WTC11 (cell line): ENCODE results near the gene ATP8B4.

Experiments
- ESRRA ChIP-seq: sonication (generic); formaldehyde crosslinking; IDR thresholded peaks from 2 replicates; pipeline ENCODE4 v1.8.1; 2022; ENCODE audit warnings: mild to moderate bottlenecking, missing genetic modification reagents, borderline replicate concordance
- FOXJ3 ChIP-seq: sonication (generic); formaldehyde crosslinking; IDR thresholded peaks from 2 replicates; pipeline ENCODE4 v1.9.0; 2021; ENCODE audit warnings: missing genetic modification reagents, mild to moderate bottlenecking, borderline replicate concordance
- JUN ChIP-seq: sonication (generic); formaldehyde crosslinking; IDR thresholded peaks from 2 replicates; pipeline ENCODE4 v1.8.0; 2023; ENCODE audit warnings: mild to moderate bottlenecking, missing genetic modification reagents
- NR1H2 ChIP-seq: sonication (generic); formaldehyde crosslinking; IDR thresholded peaks from 2 replicates; pipeline ENCODE4 v1.9.0; 2021; ENCODE audit warnings: mild to moderate bottlenecking, moderate library complexity, missing genetic modification reagents
- PREB ChIP-seq: sonication (generic); formaldehyde crosslinking; IDR thresholded peaks from 2 replicates; pipeline ENCODE4 v1.8.1; 2022; ENCODE audit warnings: mild to moderate bottlenecking, missing genetic modification reagents, moderate library complexity, borderline replicate concordance
- TCF7 ChIP-seq: sonication (generic); formaldehyde crosslinking; IDR thresholded peaks from 2 replicates; pipeline ENCODE4 v1.8.0; 2022; ENCODE audit warnings: mild to moderate bottlenecking, low read depth, missing genetic modification reagents, moderate library complexity
- TEAD4 ChIP-seq: sonication (generic); formaldehyde crosslinking; IDR thresholded peaks from 2 replicates; pipeline ENCODE4 v1.8.0; 2022; ENCODE audit warnings: mild to moderate bottlenecking, missing genetic modification reagents
- ZNF671 ChIP-seq: fragments of 250-450 bp; sonication (Bioruptor Pico); IDR thresholded peaks from 2 replicates; pipeline ENCODE4 v1.8.0; 2021; ENCODE audit warnings: mild to moderate bottlenecking
- TF ChIP-seq, protein P1 (sequence below): fragments of 200-600 bp; IDR thresholded peaks from 2 replicates; pipeline ENCODE4 v1.8.0; 2022; ENCODE audit warnings: antibody characterized with exemption
- TF ChIP-seq, protein P2 (sequence below): sonication (generic); formaldehyde crosslinking; IDR thresholded peaks from 2 replicates; pipeline ENCODE4 v1.8.1; 2022; ENCODE audit warnings: mild to moderate bottlenecking, moderate library complexity, missing genetic modification reagents
- TF ChIP-seq, protein P3 (sequence below): sonication (generic); formaldehyde crosslinking; IDR thresholded peaks from 2 replicates; pipeline ENCODE4 v1.8.0; 2022; ENCODE audit warnings: mild to moderate bottlenecking, missing genetic modification reagents

GRCh38 chr15:50113187-50113505 lies 5.9 kb downstream of the ATP8B4 start:
- TF ChIP-seq, protein P1, sequence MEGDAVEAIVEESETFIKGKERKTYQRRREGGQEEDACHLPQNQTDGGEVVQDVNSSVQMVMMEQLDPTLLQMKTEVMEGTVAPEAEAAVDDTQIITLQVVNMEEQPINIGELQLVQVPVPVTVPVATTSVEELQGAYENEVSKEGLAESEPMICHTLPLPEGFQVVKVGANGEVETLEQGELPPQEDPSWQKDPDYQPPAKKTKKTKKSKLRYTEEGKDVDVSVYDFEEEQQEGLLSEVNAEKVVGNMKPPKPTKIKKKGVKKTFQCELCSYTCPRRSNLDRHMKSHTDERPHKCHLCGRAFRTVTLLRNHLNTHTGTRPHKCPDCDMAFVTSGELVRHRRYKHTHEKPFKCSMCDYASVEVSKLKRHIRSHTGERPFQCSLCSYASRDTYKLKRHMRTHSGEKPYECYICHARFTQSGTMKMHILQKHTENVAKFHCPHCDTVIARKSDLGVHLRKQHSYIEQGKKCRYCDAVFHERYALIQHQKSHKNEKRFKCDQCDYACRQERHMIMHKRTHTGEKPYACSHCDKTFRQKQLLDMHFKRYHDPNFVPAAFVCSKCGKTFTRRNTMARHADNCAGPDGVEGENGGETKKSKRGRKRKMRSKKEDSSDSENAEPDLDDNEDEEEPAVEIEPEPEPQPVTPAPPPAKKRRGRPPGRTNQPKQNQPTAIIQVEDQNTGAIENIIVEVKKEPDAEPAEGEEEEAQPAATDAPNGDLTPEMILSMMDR = no peak
- TF ChIP-seq, protein P2, sequence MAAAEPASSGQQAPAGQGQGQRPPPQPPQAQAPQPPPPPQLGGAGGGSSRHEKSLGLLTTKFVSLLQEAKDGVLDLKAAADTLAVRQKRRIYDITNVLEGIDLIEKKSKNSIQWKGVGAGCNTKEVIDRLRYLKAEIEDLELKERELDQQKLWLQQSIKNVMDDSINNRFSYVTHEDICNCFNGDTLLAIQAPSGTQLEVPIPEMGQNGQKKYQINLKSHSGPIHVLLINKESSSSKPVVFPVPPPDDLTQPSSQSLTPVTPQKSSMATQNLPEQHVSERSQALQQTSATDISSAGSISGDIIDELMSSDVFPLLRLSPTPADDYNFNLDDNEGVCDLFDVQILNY (CRISPR knock-in tag) = no peak
- no peak for TF ChIP-seq ZNF671
- no peak for TF ChIP-seq JUN
- TF ChIP-seq PREB (CRISPR knock-in tag) = no peak
- TF ChIP-seq FOXJ3 = no peak
- no peak for TF ChIP-seq TEAD4 (CRISPR knock-in tag)
- no peak for TF ChIP-seq ESRRA (CRISPR knock-in tag)
- TF ChIP-seq NR1H2 (CRISPR knock-in tag) = no peak
- TF ChIP-seq, protein P3, sequence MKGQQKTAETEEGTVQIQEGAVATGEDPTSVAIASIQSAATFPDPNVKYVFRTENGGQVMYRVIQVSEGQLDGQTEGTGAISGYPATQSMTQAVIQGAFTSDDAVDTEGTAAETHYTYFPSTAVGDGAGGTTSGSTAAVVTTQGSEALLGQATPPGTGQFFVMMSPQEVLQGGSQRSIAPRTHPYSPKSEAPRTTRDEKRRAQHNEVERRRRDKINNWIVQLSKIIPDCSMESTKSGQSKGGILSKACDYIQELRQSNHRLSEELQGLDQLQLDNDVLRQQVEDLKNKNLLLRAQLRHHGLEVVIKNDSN = no peak
- no peak for TF ChIP-seq TCF7
